GM18858 (cell line): ENCODE results near the gene GHR.

ENCODE experiments used
- ATAC-seq: cut with Tn5 transposase; IDR thresholded peaks from one replicate; pipeline ENCODE4 v1.9.1; 2021; ENCODE audit not compliant: unreplicated experiment

The GHR gene

GRCh38 chr5:42461507-42461906, 38.3 kb downstream of the GHR start:
- ATAC-seq: no peak

DNA sequence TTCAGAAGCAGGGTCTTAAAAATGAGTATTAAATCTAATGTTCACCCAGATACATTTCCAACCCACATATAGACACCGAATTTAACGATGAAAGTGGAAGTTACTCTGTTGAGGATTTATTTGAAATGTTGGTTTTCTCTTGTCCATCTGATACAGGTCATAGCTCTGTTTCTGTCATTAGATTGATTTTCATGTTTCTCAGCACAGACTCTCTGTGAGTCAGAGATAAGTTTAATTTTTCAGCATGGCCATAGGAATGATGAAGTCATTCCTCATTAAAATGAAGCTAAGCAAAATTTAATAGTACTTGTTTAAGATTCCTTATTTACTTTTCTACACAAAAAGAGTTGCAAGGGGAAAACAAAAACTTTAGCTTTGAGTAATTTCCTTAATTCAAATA, 38.8 kb downstream of the GHR start:
- no peak for ATAC-seq

DNA sequence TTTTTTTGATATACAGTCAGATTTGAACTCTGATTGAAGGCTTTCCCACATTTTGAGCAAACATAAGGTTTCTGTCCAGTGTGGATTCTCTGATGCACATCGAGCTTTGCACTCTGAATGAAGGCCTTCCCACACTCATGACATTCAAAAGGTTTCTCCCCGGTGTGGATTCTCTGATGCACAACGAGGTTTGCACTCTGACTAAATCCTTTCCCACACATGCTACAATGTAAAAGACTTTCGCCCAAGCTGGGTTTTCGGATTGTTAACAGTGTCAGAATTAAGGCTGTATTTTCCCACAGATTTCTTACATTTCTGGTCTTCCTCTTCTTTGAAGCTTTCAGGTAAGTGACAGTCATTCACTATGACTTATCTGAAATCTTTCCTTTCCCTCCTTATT, 44.3 kb downstream of the GHR start:
- no peak for ATAC-seq

GRCh38 chr5:42467981-42468524, 44.8 kb downstream of the GHR start:
- ATAC-seq: no peak

GRCh38 chr5:42483472-42484154, 60.4 kb downstream of the GHR start:
- ATAC-seq: peak; percentile 82

DNA sequence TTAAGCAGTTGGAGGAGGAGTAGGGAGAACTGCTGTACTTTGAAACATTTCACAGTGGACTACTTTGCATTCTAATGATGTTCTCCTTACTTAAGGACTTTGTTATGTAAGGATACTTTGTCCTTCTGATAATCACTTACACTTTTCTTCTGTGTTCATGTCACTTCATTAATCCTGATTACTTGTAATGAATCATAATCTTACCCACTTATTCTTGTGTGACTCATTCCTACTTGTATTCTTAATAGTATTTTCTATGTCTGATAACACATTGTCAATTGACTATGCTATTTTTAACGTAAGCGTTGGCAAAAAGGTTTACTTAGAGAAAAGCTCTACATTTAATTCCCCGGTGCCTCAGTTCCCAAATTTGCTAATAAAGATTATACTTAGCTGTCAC, 63.8 kb downstream of the GHR start:
- ATAC-seq: no peak

DNA sequence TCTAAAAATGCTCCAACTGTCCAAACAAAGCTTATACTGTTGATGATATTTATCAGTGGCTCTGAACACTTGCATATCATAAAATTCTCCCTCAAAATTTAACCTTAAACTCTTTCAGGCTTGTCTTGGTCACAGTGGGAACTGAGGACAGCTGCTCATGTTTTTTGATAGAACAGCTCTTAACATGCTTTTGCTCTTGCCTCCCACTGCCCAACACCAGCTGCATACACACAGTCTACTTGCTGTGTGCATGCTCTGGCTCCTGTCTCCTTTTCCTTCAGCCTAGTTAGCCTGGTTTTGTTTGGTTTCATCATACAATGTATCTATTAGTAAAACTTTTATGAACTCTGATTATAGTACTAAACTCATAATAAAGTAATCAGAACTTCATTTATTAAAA, 64.6 kb downstream of the GHR start:
- ATAC-seq: no peak

GRCh38 chr5:42490831-42491230, 67.6 kb downstream of the GHR start:
- ATAC-seq: no peak

GRCh38 chr5:42491699-42492098, 68.5 kb downstream of the GHR start:
- ATAC-seq: no peak

- ATAC-seq: no peak
Measured at GRCh38 chr5:42492974-42493373, 69.7 kb downstream of the GHR start.

GRCh38 chr5:42494414-42494813, 71.2 kb downstream of the GHR start:
- ATAC-seq: no peak

DNA sequence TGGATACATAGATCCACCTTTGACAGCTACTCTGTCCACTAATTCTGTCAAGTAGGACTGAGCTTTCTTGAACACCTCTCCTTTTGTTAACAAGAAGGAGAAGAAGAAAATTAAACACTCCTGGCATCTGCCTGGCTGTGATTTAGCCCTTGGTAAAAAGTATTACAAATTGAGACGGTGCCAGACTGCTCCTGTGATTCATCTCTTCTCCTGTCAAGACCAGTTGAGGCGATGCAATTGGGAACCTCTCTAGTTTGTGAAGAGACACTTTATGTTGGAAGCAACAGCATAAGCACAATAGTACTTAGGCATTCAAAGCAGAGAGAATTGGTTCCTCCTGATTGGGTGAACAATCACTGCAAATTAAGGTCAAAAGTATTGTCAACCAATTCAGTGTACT, 72.7 kb downstream of the GHR start:
- ATAC-seq: no peak

- ATAC-seq: no peak
Measured at GRCh38 chr5:42496397-42497156, 73.3 kb downstream of the GHR start.

DNA sequence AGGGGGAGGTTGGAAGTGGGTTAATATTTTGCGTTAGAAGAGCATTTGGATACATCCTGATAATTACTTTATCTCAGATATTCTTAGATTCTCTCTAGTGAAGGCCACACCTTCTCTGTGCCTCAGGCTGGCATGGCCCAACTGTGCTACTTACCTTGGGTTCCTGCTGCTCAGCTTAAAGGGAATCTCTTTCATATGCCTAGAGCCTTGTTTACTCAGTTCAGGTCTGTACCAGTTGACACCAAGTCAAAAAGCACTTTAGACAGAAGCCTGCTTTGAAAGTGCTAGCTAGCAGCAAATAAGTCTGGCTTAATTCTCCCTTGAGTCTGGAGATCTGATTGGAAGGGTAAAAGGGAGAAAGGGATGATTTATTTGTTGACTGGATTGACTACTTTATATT, 74.8 kb downstream of the GHR start:
- ATAC-seq: no peak

GRCh38 chr5:42499016-42499415, 75.8 kb downstream of the GHR start:
- no peak for ATAC-seq

- no peak for ATAC-seq
Measured at GRCh38 chr5:42500003-42500599, 76.9 kb downstream of the GHR start.

DNA sequence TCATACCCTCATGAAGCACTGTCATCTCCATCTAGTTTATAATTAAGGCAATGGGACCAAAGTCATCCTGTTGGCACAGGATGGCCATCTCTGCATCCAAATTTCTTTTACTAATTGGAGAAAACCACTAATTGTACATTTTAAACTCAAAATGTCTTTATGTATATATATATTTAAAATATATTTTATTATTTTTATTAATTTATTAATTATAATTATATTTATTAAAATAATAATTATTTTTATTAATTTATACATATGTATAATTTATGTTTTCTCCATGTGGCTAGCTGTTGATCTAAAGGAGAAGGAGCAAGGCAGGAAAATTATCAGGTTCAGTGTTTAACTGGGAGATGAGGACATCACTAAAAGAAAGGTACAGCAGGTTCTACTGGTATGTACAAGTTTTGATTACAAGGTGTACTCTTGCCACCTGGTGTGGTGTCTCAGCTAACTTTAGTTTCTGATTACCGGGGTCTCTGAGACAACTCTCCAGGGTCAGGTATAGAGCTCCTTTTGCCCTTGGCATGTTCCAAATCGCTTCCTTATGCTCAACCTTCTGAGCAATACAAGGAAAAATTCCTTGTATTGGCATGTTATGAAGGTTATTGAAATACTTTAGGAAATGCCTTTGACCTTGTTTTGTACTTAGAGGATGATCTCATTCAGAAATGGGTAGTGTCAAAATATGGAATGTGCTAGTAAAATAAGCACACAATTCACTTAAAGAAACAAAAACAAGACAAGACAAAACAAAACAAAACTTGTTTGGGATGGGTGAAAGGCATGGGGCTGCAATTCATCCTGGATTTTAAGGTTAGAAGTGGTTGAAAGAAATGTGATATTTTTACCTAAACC, 79.6 kb downstream of the GHR start:
- ATAC-seq: no peak

GRCh38 chr5:42506662-42507061, 83.4 kb downstream of the GHR start:
- ATAC-seq: no peak

DNA sequence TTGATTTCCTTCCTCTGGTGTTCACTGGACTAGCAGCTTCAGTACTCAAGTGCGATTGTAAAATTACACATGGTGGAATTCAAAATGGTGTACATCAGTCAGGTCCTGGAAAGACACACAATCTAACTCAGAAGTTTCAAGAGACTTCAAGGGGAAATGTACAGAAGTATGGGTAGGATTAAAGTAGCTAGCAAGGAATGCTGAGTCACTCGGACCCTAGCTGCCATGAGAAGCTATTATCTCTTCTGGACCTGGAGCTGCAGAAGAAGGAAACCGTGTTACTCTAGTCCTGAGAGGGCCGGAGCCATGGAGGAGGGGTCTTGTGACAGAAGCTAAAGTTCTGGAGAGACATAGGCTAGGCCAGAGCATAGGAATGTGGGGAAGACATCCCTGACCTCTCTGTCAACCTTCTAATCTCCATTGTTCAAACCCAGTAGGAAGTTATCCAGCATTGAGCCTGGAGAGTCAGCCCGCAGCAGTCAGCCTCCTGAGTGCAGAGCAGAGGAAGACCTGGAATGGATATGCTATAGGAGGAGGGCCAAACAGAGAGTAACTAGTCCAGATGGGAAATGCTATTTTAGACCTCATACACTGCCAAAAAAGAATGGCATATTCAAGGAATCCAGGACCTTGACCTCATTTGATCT, 84.3 kb downstream of the GHR start:
- ATAC-seq: no peak

- ATAC-seq: no peak
Measured at GRCh38 chr5:42513246-42513645, 90.0 kb downstream of the GHR start.

DNA sequence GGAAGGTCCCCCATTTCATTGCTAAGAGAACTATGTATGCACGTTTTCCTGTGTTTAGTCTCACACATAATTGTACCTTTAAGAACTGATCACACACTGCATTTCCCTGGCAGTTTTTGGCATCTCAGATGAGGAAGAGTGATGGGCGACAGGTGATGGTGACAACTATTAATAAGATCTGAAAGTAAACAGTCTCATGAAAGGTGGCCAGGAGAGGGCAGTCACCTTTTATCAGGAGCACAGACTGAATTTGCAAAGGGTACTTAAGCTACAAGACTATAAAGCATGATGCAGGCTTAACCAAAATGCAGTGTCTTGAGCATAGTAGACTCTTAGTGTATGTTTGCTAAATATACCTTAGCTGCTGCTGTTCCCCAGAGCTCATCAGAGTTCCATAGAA, 91.5 kb downstream of the GHR start:
- ATAC-seq: no peak
